Measurements from ENCODE around the gene CCDC192. TPM values are rescaled to one million over a fixed set of nuclear protein-coding genes. Genes with fewer than 3 reads are reported as not detected.

The CCDC192 gene
- total RNA-seq, 1 experiment from 2014 or later, result not detected

DNA sequence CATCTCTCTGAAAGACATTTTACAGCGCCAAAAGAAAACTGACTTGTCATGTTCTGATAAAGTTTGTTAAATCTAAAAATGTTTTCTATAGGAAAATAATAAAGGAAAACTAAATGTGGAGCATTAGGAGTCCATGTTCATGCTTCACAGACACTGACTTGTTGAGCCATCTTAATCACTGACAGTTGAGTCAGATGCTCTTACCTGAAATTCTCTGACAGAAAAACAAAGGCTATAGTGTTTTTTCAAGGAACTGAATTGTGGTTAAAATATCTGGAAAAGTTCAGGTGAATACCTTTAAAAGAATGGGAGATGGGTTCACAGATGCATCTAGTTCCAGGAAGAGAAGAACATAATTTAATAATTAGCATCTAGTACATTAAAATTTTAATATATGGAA, 266.9 kb downstream of the CCDC192 start:
- no peak for DNase-seq (ENCODE audit: extremely low read depth, low read depth)

DNA sequence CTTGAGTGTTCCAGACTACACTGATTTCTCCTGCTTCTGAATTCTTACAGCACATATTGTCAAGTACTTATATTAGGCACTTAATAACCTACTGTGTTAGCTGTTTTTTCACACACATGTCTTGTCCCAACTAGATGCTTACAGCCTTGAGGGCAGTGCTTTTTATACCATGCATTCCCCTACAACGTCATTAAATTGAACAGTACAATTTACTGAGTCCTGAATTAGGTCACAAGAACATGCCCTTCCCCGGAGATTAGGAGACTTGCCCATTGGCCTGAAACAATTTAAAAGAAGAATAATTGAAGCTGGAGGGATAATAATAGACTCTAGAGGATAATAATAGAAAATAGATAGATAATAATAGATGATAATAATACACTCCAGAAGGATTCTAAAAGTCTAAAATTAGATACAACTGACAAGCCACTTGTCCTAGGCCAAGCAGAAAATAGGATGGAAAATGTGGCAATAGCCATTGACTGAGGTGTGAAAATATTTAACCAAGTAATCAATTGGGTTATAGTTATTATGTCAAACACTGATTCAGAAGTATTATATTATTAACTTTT, 267.7 kb downstream of the CCDC192 start:
- no peak for DNase-seq (ENCODE audit: extremely low read depth, low read depth)

DNA sequence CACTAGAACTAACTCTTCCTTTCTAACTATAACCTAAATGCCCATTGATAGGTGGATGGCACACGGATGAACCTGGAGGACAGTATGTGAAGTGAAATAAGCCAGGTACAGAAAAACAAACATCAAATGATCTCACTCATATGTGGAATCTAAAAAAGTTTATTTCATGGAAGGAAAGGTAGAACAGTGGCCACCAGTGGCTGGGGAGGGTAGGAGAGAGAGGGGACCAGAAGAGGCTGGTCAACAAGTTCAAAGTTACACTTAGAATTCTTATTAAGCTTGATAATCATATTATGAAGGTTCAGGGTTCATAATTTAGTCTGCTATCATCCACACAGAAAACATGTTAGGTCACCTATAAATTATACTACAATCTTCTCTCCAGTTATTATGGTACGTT, 272.8 kb downstream of the CCDC192 start:
- DNase-seq (ENCODE audit: extremely low read depth, low read depth), result no peak

DNA sequence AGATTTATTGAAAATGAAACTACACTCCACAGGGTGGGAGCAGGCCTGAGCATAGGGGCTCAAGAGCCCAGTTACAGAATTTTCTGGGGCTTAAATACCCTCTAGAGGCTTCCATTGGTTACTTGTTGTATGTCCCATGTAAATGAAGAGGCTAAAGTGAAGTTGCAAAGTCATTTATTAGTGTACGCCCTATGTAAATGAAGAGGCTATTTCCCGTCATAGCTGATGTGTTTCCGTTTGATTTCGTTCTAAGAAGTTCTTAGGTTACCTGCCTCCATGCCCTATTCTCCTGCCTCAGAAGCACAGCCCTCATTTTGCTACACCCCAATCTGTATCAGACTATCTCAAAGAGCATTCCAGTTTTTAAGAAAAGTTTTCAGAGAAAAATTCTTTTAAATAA, 273.3 kb downstream of the CCDC192 start:
- no peak for DNase-seq (ENCODE audit: extremely low read depth, low read depth)

DNA sequence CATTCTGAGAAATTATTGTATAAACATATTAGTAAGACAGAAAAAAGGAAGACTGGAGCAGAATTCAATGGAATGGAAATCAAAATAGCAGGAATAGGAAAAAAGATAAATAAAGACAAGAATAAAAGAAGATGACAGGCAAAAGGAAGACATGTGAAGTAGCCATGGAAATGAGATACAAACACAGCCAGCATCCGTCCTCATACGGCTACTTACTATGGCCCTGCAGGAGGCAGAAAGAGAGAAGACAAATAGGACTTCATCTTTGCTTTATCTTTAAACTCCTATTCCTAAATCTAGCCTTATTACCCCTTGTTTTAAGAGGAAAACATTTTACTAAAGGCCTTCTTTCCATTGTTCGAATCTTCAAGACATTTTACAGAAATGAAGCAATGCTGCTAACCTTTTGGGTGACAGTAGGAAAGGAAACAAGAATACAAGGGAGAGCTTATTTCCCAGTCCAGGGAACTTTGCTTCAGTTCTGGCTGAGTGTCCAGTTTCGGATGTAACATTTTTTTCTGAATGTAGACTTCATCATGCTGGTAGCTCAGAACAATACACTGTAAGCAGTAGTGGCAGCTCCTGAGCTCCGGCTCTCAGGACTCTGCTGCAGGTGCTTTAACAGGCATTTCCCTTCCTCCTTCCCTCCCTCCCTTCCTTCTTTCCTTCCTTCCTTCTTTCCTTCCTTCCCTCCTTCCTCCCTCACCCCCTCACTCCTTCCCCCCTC, 274.0 kb downstream of the CCDC192 start:
- DNase-seq (ENCODE audit: extremely low read depth, low read depth), result no peak

DNA sequence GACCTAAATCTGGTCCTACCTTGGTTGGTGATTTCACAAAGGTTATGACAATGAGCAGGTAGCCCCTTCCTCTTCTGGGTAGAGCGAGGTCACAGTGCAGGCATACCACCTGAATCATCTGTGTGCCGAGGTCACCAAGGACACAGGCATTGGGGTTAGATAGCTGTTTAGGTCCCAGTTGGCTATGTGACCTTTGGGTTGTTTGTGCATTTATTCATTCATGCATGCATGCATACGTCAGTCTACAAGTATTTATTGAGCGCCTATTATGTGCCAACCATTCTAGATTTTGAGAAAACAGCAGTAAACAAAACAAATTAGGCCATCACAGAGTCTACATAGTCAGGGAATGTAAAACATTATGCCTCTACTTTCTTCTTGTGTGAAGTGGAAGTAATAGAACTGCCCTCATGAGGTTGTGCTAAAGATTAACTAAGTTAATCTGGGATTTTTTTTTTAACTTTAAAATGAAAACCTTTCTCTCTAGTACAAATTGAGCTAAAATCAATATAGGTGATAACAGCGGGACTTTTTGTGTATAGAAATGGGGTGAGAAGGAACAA, 275.6 kb downstream of the CCDC192 start:
- no peak for DNase-seq (ENCODE audit: extremely low read depth, low read depth)

DNA sequence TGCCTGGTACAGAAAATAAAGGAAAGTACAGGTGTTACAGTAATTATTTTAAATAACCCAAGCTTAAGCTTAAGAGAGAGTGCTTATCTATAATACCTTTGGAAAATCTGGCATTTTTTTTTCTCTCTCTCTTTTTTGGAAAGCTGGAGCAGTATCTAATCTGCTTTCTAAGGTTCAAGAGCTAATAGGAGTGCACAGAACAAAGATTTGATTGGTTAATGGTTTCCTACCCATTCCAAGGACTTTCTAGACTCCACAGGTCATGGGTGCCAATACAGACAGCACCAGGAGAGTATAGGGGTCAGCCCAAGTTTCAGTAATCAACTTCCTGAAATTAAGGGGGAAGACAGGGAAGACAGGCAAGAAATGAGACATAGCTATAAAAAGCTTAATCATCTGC, 276.3 kb downstream of the CCDC192 start:
- DNase-seq (ENCODE audit: extremely low read depth, low read depth), result no peak

DNA sequence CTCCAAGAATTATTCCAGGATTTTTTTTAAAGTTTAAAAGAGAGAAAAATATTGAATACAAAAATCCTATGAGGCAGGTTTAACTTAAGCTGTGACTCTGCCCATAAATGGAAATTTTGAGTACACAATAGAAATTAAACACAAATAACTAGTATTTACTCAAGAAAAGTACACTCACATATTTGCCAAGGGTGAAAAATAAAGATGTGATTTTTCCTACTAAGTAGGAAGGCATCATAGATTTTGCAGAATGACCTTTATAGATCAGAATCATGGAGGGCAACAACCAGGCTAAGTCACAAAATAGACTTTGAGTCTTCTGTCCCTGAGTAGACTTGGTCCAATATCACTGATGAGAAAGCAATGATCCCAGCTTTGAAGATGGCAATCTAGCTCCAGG, 277.7 kb downstream of the CCDC192 start:
- no peak for DNase-seq (ENCODE audit: extremely low read depth, low read depth)

DNA sequence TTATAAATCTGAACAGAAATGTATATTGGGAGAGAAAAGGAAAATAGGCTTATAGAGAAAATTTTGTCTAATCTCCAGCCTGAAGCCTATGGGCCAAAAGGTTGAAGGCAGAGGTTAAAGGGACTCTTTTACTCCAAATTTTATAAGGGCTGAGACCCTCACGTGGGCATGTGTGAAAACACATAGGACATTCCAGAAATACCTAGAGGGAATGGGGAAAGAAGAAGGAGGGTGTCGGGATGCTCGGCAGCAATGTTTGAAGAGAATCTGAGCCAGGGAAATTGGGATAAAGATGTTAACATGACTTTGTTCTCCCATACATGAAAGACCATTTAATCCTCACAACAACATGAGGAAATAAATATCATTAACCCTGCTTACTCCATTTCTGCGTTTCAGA, 278.3 kb downstream of the CCDC192 start:
- no peak for DNase-seq (ENCODE audit: extremely low read depth, low read depth)

DNA sequence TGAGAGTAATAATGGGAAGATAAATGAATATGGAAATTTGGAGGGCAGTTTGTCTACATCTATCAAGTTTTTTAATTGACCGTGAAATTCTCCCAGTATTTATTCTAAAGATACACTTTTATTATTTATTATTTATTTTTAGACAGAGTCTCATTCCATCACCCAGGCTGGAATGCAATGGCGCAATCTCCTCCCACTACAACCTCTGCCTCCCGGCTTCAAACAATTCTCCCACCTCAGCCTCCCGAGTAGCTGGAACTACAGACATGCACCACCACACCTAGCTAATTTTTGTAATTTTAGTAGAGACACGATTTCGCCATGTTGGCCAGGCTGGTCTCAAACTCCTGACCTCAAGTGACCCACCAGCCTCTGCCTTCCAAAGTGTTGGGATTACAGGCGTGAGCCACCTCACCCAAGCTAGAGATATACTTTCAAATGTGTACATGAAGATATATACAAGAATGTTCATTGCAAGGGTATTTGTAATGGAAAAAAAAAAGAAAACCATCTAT, 282.7 kb downstream of the CCDC192 start:
- DNase-seq (ENCODE audit: extremely low read depth, low read depth), result no peak

DNA sequence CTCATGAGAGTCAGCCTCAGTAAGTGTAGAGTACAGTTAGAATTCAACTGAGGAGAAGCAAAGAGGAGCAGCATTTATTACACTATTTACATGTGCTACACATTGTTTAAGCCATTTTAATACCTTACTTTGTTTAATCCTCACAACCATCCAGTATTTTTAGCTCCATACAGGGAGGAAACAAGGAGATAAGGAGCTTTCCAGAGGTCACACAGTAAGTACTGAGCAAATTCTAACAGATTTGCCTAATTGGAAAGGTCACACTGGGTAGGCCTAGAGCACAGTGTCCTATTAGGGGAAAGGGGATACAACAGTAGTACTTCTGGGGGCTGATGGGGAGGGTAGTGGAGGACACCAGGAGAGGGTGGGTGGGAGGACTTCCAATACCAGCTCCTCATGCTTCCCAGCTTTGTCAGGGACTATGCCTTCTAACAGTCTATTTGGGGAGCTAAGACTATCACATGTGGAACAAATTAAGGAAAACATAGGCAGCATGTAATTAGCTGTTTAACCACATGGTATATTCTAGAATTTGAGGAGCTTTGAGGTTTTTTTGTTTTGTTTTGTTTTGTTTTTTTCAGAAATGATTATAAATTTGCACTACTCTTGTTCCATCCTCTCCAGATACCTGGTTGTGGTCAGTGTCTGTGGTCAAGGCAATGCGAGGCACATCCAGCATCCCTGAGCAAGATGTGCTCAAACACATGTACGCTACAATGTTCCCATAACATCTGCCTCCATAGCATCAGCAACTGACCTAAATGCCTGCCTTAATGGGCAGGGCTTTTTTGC, 284.4 kb downstream of the CCDC192 start:
- no peak for DNase-seq (ENCODE audit: extremely low read depth, low read depth)

DNA sequence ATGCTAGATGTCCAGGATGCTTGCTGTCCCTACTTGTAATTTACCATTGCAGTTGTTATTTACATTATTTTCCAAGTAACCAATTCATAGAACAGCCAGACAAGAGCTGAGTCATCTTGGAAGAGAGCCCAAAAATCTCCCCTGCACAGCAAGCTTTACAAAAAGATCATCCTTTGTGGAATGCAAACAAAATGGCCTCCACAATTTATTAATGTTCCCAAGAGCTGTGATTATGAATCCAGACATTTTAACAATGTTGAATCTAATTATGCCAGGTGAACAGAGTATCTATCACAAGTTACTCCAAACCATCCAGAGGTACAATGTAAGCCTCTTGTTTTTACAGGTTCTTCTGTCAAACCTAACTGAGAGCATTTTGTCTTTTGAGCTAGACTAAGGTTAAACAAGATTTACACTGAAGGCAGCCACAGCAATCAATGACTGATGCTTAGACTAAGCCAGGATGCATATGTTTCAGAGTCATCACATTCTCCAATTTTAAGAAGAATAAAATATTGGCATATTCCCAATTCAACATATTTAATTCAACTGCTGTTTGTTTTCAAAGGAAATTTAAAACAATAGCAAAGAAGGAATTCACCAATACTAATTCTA, 285.1 kb downstream of the CCDC192 start:
- DNase-seq (ENCODE audit: extremely low read depth, low read depth), result peak; percentile 18

Other genes with a start within 250 kb of the CCDC192 start
- gene PRRC1, start 185.8 kb upstream of the CCDC192 start, total RNA-seq (2014; rRNA removed; shearing (Covaris generic)), result 48.4 and 57.8 TPM in 2 replicates
- gene CTXN3, start 54.3 kb upstream of the CCDC192 start, total RNA-seq (2014; rRNA removed; shearing (Covaris generic)), result not detected in 2 replicates

Measured in NCI-H460 (cell line).